Measurements from ENCODE around the gene SKIC2. TPM values are rescaled to one million over a fixed set of nuclear protein-coding genes. Genes with fewer than 3 reads are reported as not detected.

SKIC2 gene
- total RNA-seq, 1 donor from 2014 or later, result 44.8 TPM

DNA sequence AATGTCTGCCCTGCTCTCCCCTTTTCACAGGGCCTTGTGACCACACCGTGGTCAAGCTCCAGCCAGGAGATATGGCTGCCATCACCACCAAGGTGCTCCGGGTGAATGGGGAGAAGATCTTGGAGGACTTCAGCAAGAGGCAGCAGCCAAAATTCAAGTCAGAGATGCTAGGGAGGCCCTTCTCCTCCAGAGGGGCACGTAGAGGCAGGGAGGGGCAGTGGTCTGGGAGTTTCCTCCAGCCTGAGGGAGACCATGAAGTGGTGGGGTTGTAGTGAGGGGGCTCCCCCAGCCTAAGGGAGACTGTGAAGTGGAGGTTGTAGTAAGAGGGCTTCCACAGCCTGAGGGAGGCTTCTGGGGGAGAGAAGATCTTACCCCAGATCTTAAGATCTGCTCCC, 8.9 kb downstream of the SKIC2 start:
- Histone ChIP-seq H3K36me3 (ENCODE audit: control insufficient read depth, insufficient read depth, low read length) (peaks cover 32% of the 10 kb centered on the region), H3K27me3 (ENCODE audit: control insufficient read depth, insufficient read depth, low read length) (no peaks in the 10 kb centered on the region), H3K4me3 (ENCODE audit: low read depth, low read length) (no peak overlapping the region)
- FAIRE-seq (no peak), DNase-seq (ENCODE audit: low read depth) (no peak)
- TF ChIP-seq, protein P1, sequence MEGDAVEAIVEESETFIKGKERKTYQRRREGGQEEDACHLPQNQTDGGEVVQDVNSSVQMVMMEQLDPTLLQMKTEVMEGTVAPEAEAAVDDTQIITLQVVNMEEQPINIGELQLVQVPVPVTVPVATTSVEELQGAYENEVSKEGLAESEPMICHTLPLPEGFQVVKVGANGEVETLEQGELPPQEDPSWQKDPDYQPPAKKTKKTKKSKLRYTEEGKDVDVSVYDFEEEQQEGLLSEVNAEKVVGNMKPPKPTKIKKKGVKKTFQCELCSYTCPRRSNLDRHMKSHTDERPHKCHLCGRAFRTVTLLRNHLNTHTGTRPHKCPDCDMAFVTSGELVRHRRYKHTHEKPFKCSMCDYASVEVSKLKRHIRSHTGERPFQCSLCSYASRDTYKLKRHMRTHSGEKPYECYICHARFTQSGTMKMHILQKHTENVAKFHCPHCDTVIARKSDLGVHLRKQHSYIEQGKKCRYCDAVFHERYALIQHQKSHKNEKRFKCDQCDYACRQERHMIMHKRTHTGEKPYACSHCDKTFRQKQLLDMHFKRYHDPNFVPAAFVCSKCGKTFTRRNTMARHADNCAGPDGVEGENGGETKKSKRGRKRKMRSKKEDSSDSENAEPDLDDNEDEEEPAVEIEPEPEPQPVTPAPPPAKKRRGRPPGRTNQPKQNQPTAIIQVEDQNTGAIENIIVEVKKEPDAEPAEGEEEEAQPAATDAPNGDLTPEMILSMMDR (IDR thresholded peaks at IDR 0.05; ENCODE audit: insufficient read depth, low read length, severe bottlenecking), result no peak

DNA sequence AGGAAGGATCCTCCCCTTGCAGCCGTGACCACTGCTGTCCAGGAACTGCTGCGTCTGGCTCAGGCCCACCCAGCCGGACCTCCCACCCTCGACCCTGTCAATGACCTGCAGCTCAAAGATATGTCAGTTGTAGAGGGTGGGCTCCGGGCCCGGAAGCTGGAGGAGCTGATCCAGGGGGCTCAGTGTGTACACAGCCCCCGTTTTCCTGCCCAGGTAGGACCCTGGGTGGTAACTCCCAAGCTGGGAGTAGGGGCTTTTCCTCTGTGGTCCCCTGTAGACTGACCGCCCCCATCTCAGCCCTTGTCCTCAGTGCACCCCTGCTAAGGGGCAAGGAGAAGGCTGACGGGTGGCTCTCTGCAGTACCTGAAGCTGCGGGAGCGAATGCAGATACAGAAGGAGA, 9.4 kb downstream of the SKIC2 start:
- Histone ChIP-seq H3K4me3 (ENCODE audit: low read depth, low read length) (no peak overlapping the region), H3K36me3 (ENCODE audit: control insufficient read depth, insufficient read depth, low read length) (peaks cover 28% of the 10 kb centered on the region), H3K27me3 (ENCODE audit: control insufficient read depth, insufficient read depth, low read length) (no peaks in the 10 kb centered on the region)
- FAIRE-seq, result no peak
- TF ChIP-seq, protein P1 (IDR thresholded peaks at IDR 0.05; ENCODE audit: insufficient read depth, low read length, severe bottlenecking), result no peak
- no peak for DNase-seq (ENCODE audit: low read depth)

DNA sequence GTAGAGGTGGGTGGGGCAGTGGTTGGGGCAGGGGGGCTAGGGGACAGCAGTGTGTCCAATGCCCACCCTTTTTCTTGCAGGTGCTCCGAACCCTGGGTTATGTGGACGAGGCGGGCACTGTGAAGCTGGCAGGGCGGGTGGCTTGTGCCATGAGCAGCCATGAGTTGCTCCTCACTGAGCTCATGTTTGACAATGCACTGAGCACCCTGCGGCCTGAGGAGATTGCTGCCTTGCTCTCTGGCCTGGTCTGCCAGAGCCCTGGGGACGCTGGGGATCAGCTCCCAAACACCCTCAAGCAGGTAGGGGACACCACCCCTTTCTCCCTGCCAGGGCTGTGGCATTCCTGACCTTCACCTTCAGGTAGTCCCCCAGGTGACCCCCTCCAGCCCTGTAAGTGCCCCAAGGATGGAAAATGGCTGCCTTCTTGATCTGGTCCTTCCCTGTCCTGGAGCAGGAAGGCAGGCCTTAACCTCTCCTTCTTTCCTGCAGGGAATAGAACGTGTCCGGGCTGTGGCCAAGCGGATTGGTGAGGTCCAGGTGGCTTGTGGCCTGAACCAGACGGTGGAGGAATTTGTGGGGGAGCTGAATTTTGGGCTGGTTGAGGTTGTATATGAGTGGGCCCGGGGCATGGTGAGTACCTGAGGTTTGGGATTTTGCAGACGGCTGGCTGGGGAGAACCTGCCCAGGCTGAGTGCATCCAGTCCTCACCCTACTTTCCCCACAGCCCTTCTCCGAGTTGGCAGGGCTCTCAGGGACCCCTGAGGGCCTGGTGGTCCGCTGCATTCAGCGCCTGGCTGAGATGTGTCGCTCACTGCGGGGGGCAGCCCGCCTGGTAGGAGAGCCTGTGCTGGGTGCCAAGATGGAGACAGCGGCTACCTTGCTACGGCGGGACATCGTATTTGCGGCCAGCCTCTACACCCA, 10.1 kb downstream of the SKIC2 start:
- H3K36me3 ChIP-seq (ENCODE audit: control insufficient read depth, insufficient read depth, low read length), result peaks cover 26% of the 10 kb centered on the region
- DNase-seq (ENCODE audit: low read depth) (no peak), FAIRE-seq (no peak)
- H3K4me3 ChIP-seq (ENCODE audit: low read depth, low read length), result no peak overlapping the region
- TF ChIP-seq, protein P1 (IDR thresholded peaks at IDR 0.05; ENCODE audit: insufficient read depth, low read length, severe bottlenecking), result no peak
- no peaks in the 10 kb centered on the region for H3K27me3 ChIP-seq (ENCODE audit: control insufficient read depth, insufficient read depth, low read length)

DNA sequence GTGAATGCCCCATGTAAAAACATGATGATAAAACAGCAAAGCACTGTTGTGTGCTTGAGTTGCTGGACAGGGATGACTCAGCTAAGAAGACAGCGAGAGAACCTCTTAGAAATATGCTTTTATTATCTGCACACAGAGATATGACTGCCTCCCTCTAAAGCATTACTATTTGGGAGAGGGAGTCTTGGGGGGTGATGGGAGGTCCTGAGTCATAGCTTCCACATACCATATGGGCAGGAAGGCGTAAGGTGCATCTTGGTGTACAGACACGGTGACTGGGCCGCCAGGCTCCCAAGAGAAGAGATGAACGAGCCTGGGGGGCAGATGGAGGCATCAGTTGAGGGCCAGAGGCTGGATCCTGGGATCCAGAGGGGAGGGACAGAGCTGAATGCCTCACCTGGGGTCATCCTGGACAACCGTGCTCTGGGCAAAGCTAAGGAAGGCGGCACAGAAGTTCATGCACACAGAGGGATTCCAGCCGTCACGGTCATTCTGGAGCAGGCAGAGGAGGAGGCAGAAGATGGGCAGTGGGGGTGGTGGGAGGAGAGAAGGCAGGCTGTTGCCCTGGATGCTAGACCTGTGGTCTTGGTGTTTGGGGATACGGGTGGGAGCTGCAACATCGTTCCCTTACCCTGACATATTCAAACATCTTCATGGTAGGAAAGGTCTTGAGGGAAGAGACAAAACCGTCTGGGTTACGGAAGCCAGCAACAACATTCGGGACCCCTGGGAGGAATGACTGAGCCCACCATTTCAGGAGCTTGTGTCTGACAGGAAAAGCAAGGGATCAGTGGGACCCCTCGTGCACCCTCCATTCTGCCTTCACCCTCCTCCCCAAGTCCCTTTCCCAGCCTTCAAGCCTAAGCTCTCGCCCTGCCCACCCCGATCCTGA, 11.0 kb downstream of the SKIC2 start:
- Histone ChIP-seq H3K27me3 (ENCODE audit: control insufficient read depth, insufficient read depth, low read length) (no peaks in the 10 kb centered on the region), H3K36me3 (ENCODE audit: control insufficient read depth, insufficient read depth, low read length) (peaks cover 22% of the 10 kb centered on the region), H3K4me3 (ENCODE audit: low read depth, low read length) (no peak overlapping the region)
- FAIRE-seq (no peak), DNase-seq (ENCODE audit: low read depth) (no peak)
- TF ChIP-seq, protein P1 (IDR thresholded peaks at IDR 0.05; ENCODE audit: insufficient read depth, low read length, severe bottlenecking), result no peak

DNA sequence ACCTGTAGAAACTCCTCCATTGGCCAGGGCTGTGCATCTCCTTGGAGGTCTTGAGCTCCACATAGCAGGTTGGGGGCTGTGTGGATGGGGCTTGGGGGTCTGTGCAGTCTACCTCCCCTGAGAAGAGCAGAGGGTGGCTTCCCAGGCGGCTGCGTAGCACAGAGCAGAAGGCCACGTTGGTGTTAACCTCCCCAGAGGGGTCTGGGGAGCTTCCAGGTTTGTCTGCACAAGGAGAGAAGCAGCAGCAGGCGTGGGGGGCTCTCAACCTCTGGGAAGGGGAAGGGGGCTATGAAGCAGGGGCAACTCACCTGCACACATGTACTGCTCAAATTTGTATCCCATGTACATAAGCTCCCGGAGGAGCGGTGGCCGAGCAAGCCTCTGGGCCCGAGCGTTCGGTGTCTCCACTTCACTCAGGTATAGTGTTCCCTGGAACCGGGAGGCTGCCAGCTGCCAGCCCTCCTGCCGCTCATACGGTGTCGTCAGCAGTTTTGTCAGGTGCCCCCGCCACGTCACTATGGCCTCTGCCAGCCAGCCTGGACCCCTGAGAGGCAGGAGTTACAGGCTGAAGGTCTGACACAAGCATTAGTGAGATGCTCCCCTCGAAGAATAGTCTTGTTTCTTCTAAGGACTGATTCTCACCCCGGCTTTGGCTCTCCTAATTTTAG, 11.8 kb downstream of the SKIC2 start:
- TF ChIP-seq, protein P1 (IDR thresholded peaks at IDR 0.05; ENCODE audit: insufficient read depth, low read length, severe bottlenecking), result no peak
- Histone ChIP-seq H3K27me3 (ENCODE audit: control insufficient read depth, insufficient read depth, low read length) (no peaks in the 10 kb centered on the region), H3K36me3 (ENCODE audit: control insufficient read depth, insufficient read depth, low read length) (peaks cover 20% of the 10 kb centered on the region), H3K4me3 (ENCODE audit: low read depth, low read length) (peak overlapping the region; percentile 50)
- FAIRE-seq (no peak), DNase-seq (ENCODE audit: low read depth) (no peak)

Measured in bronchial epithelial cell (primary cell).